GM18507 (cell line): ENCODE data around the gene HADHA.

ENCODE experiments used
- DNase-seq: peaks from one replicate; pipeline ENCODE4 v3.0.0; 2011; ENCODE audit warnings: low read depth; ENCODE audit not compliant: insufficient read length; ENCODE audit errors: extremely low spot score
- FAIRE-seq: peaks from 2 replicates; lab custom pipeline; 2011; peaks lifted over from hg19 to GRCh38; lab: Jason Lieb, UNC

Gene HADHA

GRCh38 chr2:26246818-26247217, 2.4 kb upstream of the HADHA start:
- DNase-seq (no peak), FAIRE-seq (no peak)

GRCh38 chr2:26245810-26246209, 1.4 kb upstream of the HADHA start:
- FAIRE-seq (peak; percentile 64), DNase-seq (no peak)

- no peak for DNase-seq
- FAIRE-seq, result peak; percentile 36
These were observed 850 bp upstream of the HADHA start for GRCh38 chr2:26245231-26245732.

- no peak for FAIRE-seq
These were observed 743 bp downstream of the HADHA start for GRCh38 chr2:26243470-26244308.

GRCh38 chr2:26241928-26242436, 2.5 kb downstream of the HADHA start:
- FAIRE-seq, result no peak
- no peak for DNase-seq

More at GRCh38 chr2:26243470-26244308, 743 bp downstream of the HADHA start:
- no peak for DNase-seq

- DNase-seq, result no peak
- no peak for FAIRE-seq
These were observed 6.0 kb downstream of the HADHA start for GRCh38 chr2:26238311-26238958.

GRCh38 chr2:26237868-26238267, 6.6 kb downstream of the HADHA start:
- FAIRE-seq (no peak), DNase-seq (no peak)

GRCh38 chr2:26235089-26235488, 9.3 kb downstream of the HADHA start:
- no peak for DNase-seq
- no peak for FAIRE-seq

GRCh38 chr2:26230806-26231205, 13.6 kb downstream of the HADHA start:
- no peak for FAIRE-seq
- DNase-seq, result no peak

GRCh38 chr2:26229595-26229994, 14.8 kb downstream of the HADHA start:
- FAIRE-seq (no peak), DNase-seq (no peak)

GRCh38 chr2:26224095-26224494, 20.3 kb downstream of the HADHA start:
- FAIRE-seq, result no peak
- DNase-seq, result no peak

- DNase-seq (no peak), FAIRE-seq (no peak)
These were observed 21.4 kb downstream of the HADHA start for GRCh38 chr2:26223018-26223417.

GRCh38 chr2:26217720-26218119, 26.7 kb downstream of the HADHA start:
- no peak for FAIRE-seq
- no peak for DNase-seq

- FAIRE-seq, result no peak
These were observed 27.8 kb downstream of the HADHA start for GRCh38 chr2:26216587-26216986.

GRCh38 chr2:26215833-26216232, 28.6 kb downstream of the HADHA start:
- FAIRE-seq (no peak), DNase-seq (no peak)

More at GRCh38 chr2:26216587-26216986, 27.8 kb downstream of the HADHA start:
- no peak for DNase-seq

GRCh38 chr2:26214759-26215158, 29.7 kb downstream of the HADHA start:
- FAIRE-seq (peak; percentile 26), DNase-seq (no peak)

GRCh38 chr2:26212011-26212410, 32.4 kb downstream of the HADHA start:
- DNase-seq, result no peak
- no peak for FAIRE-seq

GRCh38 chr2:26203906-26204305, 40.5 kb downstream of the HADHA start:
- DNase-seq (no peak), FAIRE-seq (no peak)

GRCh38 chr2:26202981-26203490, 41.4 kb downstream of the HADHA start:
- DNase-seq (no peak), FAIRE-seq (no peak)

- DNase-seq (no peak), FAIRE-seq (no peak)
These were observed 46.9 kb downstream of the HADHA start for GRCh38 chr2:26197516-26197915.
